Hepatocyte (in vitro differentiated cells): Measurements from ENCODE around the gene RNF112.

Experiments
- CTCF ChIP-seq: fragments of 200-600 bp; sonication (generic); IDR thresholded peaks from 2 replicates; pipeline ENCODE4 v1.5.1; 2016; ENCODE audit warnings: antibody characterized with exemption, mild to moderate bottlenecking; ENCODE audit not compliant: poor library complexity
- EZH2 ChIP-seq: fragments of 200-600 bp; sonication (generic); IDR thresholded peaks from 2 replicates; pipeline ENCODE4 v1.6.1; 2016; ENCODE audit warnings: antibody characterized with exemption, mild to moderate bottlenecking, borderline replicate concordance

- TF ChIP-seq CTCF (no peak), EZH2 (no peak)
Observed at GRCh38 chr17:19372866-19373504, 38.0 kb upstream of the RNF112 start.
